GM12873 (cell line): ENCODE results near the gene TRABD.

Experiments
- TF ChIP-seq, protein P1 (sequence below): IDR thresholded peaks from 2 replicates; pipeline ENCODE4 v1.5.1; 2012; ENCODE audit warnings: low read depth, mild to moderate bottlenecking, moderate library complexity, low read length, control low read depth; ENCODE audit not compliant: insufficient read depth; ENCODE audit errors: missing control alignments

The TRABD gene

DNA sequence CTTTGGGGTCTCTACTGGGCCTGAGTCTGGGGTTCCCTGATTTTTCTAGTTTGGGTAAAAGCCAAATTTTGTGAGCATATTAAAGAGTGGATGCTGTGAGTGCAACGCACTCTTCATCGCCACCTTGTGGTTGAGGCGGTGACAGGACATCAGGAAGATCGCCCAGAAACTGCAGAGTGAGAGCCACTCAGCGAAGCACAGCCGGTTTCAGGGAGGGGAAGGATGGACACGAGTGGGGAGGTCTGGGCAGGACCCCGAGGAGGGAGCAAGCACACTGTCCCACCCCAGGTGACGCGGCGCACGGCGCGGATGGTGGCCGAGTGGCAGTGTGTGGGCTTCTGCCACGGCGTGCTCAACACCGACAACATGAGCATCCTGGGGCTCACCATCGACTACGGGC lies 24.2 kb downstream of the TRABD start:
- TF ChIP-seq, protein P1, sequence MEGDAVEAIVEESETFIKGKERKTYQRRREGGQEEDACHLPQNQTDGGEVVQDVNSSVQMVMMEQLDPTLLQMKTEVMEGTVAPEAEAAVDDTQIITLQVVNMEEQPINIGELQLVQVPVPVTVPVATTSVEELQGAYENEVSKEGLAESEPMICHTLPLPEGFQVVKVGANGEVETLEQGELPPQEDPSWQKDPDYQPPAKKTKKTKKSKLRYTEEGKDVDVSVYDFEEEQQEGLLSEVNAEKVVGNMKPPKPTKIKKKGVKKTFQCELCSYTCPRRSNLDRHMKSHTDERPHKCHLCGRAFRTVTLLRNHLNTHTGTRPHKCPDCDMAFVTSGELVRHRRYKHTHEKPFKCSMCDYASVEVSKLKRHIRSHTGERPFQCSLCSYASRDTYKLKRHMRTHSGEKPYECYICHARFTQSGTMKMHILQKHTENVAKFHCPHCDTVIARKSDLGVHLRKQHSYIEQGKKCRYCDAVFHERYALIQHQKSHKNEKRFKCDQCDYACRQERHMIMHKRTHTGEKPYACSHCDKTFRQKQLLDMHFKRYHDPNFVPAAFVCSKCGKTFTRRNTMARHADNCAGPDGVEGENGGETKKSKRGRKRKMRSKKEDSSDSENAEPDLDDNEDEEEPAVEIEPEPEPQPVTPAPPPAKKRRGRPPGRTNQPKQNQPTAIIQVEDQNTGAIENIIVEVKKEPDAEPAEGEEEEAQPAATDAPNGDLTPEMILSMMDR, result peak; percentile 92

DNA sequence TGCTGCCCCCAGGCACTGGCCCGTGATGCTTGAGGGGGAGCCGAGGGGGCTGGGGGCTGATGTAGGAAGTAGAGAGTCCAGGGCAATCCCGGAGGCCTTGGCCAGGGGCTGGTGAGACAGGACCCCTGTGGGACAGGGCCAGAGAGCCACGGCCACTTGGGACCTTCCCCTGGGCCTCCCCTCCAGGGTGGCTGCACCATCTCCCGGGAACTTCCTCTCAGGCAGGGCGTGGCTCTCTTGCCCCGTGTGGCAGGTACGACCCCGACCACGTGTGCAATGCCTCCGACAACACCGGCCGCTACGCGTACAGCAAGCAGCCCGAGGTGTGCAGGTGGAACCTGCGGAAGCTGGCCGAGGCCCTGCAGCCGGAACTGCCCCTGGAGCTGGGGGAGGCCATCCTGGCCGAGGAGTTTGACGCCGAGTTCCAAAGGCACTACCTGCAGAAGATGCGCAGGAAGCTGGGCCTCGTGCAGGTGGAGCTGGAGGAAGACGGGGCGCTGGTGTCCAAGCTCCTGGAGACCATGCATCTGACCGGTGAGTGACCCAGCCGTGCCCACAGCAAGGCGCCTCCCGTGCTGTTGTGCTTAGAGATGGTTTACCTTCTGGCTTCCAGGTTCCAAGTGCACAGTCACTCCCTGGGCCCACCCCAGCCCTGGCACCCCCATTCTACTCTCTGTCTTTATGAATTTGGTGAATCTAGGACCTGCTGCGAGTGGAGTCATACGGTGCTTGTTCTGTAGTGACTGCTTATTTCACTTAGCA lies 24.8 kb downstream of the TRABD start:
- TF ChIP-seq, protein P1, result no peak

DNA sequence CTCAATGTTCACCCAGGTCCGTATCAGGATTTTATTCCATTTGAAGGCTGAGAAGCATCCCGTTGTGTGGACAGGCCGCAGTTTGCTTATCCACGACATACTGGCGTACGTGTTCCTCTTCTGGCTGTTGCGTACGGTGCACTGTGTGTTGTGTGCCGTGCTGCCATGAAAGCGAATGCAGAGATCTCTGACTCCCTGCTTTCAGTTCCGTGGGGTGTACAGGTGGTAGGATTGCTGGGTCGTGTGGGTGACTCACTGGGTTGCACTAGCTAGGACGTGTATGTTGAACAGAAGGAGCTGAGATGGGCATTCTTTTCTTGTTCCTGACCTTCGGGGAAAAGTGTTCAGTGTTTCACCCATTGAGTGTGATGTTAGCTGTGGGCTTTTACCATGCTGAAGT lies 25.4 kb downstream of the TRABD start:
- TF ChIP-seq, protein P1, result no peak

DNA sequence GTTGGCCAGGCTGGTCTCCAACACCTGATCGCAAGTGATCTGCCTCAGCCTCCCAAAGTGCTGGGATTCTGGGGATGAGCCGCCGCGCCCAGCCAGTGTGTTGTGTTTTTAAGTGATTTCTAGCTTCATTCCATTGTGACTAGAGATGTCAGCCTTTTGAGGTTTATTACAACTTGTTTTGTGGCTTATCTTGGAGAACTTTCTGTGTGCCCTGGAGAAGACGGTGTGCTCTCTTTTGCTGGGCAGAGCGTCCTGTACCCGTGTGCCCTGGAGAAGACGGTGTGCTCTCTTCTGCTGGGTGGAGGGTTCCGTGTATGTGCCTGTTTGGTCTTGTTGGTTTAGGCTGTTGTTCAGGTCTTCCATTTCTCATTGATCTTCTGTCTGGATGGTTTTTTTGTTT lies 27.6 kb downstream of the TRABD start:
- TF ChIP-seq, protein P1, result no peak

DNA sequence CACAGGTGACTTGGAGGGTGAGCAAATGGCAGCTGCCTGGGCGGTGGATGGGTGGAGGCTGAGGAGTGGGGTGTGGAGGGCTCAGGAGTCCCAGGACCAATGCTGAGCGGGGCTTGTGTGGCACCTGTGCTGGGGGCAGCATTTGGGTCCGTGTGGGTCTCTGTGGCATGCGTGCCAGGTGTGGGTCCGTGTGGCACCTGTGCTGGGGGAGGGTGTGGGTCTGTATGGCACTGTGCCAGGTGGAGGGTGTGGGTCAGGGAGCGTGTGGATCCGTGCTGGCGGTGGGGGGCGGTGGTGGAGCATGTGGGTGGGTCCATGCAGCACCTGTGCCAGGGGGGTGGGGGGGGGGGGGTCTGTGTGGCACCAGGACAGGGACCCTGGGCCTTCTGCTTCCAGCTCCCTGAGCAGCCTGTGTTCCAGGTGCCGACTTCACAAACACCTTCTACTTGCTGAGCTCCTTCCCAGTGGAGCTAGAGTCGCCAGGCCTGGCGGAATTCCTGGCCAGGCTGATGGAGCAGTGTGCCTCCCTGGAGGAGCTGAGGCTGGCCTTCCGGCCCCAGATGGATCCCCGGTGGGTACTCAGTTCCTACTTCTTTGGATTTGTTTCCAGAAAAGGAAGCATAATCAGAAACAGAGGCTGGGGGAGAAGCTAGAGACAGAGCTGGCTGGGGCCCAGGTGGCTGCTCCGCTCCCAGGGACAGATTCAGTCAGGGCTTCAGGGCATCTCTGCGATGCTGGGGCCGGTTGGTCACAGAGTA lies 29.8 kb downstream of the TRABD start:
- TF ChIP-seq, protein P1, result no peak

DNA sequence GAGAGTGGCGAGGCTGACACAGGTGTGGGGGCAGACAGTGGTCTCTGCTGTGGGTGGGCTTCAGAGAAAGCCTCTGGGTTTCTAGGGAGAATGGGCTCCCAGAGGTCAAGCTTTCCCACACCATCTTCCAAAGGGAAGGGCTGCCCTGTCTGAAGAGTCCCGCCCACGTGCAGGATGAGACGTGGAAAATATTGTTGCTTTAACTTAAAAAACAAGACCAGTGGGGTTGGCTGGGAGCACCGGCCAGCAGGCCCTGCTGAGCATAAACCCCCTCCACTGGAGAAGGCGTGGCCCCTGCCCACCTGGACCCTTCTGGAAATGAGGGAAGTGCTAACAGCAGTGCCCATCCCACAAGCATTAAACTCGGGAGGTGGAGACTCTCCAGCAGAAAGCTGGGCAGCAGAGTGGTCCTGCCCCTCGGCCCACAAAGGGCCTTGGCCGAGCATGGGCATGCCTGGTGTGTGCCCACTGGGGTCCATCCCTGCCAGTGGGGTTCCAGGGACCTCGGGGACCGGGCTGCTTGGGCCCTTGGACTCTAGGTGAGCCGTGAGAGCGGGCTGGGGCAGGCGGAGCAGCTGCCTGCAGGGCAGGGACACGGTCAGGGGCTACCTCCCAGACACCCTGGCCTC lies 30.5 kb downstream of the TRABD start:
- TF ChIP-seq, protein P1, result no peak
